Keratinocyte (primary cell): ENCODE data around the gene ACMSD.

Experiments
- EZH2 ChIP-seq: IDR thresholded peaks from one replicate; pipeline ENCODE4 v1.6.1; 2012; ENCODE audit warnings: inconsistent platforms, mild to moderate bottlenecking, low read length, moderate library complexity
- TF ChIP-seq, protein P1 (sequence below), 3 experiments: IDR thresholded peaks in 1 of 3; conservative IDR thresholded peaks in 1 of 3; optimal IDR thresholded peaks in 1 of 3; 2 replicates in 2 of 3; 3 replicates in 1 of 3; pipeline versions ENCODE3 to v1.5.1; 2011; ENCODE audit warnings: low read length in 3 of 3, mild to moderate bottlenecking in 3 of 3, moderate library complexity in 2 of 3, control low read depth in 1 of 3, inconsistent platforms in 1 of 3; ENCODE audit not compliant: insufficient read depth in 2 of 3; ENCODE audit errors: extremely low read depth in 1 of 3

DNA sequence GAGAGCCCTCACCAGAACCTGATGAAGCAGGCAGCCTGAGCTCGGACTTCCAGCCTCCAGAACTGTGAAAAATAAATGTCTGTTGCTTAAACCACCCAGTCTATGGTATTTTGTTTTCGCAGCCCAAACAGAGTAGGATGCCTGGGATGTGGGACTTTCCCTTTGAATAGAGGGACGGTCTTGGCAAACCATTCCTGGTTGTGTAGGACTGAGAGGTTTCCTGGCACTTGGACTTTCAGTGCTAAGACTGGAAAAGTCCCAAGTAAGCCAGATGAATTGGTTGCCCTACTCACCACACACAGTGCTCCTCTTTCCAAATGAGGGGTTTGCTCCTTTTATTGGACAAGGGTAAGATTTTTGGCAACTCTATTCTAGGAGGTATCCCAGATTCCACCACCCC is 46.8 kb upstream of the ACMSD start:
- TF ChIP-seq, protein P1, sequence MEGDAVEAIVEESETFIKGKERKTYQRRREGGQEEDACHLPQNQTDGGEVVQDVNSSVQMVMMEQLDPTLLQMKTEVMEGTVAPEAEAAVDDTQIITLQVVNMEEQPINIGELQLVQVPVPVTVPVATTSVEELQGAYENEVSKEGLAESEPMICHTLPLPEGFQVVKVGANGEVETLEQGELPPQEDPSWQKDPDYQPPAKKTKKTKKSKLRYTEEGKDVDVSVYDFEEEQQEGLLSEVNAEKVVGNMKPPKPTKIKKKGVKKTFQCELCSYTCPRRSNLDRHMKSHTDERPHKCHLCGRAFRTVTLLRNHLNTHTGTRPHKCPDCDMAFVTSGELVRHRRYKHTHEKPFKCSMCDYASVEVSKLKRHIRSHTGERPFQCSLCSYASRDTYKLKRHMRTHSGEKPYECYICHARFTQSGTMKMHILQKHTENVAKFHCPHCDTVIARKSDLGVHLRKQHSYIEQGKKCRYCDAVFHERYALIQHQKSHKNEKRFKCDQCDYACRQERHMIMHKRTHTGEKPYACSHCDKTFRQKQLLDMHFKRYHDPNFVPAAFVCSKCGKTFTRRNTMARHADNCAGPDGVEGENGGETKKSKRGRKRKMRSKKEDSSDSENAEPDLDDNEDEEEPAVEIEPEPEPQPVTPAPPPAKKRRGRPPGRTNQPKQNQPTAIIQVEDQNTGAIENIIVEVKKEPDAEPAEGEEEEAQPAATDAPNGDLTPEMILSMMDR (optimal IDR thresholded peaks at IDR 0.05 in 1 of 3, IDR thresholded peaks at IDR 0.05 in 1 of 3, conservative IDR thresholded peaks at IDR 0.05 in 1 of 3; ENCODE audit: extremely low read depth in 1 of 3, insufficient read depth in 2 of 3, low read length in 3 of 3) = no peak
- TF ChIP-seq EZH2 = no peak
